Putamen (tissue), 1 donor: ENCODE measurements around the gene CAPN2.
"Not testable (repeated sequence)": the region's sequence is repeated elsewhere in the genome, so short reads cannot be mapped to it uniquely, and the experiment has no call there.

Source experiments
- DNase-seq: peaks from one replicate; pipeline ENCODE4 v3.0.0-alpha.2; 2016; ENCODE audit warnings: low spot score

CAPN2 gene

DNA sequence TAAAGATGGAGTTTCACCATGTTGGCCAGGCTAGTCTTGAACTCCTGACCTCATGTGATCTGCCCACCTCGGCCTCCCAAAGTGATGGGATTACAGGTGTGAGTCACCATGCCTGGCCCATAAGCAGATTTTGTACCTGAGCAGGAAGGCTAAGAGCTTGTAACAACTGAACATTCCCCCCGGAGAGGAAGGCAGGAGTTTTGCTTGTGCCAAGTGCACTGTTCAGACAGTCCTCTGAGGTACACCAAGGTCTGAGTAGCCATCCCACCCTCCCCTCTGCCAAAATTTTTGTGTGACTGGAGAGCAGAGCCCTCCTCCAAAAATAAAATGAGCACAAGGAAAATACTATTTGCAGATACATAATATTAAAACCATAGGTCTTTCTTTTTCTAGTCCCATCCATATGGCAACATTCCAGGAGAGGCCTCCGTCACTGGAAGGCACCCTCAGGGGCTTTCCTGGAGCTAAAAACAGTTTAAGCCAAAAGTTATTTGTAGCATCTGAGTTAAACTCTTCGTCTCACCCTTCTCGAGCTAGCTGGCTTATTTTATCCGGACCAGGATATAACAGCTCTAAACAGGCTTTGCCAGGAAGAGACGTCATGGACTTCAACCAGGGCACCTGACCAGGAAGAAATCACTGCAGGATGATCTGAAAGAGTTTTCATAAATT, 27.2 kb downstream of the CAPN2 start:
- DNase-seq: no peak

DNA sequence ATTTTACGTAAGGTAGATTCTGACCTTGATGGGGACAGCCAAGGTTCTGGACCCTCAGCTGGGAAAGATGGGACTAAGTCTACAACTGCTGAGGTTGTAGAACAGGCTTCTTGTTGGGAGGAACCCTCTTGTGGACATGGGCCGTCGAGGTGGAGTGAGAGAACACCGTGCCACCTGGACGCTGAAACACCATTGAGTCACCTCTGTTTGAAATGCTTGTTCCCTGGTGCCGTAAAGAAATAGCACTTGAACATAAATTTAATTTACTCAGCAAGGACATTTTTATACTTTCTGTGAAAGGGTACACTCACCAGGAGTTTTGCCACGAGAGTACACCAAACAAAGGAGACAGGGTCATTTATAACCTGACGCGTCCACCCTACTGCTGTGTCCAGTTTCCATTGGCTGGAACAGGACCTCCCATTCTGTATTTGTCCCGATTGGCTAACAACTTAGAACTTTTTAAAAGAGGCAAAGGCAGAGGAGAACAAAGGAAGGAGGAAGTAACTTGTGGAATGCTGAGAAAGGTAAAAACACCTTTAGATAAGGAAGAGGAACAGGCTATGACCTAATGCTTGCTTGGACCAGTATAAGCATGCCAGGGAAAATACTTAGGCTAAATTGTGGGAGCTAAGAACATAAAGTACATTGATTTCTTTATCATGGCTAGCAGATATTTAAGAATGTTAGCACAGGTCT, 27.8 kb downstream of the CAPN2 start:
- not testable (repeated sequence) for DNase-seq

DNA sequence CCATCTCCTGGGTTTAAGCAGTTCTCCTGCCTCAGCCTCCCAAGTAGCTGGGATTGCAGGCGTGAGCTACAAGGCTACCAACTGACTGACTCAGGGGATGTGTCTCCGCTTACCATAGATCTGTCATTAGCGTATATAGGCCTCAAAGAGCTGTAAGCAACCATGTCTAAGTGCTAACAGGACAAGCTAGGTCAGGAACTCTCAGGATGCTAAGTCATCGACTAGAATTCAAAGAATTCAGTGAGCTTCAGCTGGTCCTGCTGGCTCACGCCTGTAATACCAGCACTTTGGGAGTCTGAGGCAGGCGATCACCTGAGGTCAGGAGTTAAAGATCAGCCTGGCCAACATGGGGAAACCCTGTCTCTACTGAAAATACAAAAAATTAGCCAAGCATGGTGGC, 29.5 kb downstream of the CAPN2 start:
- DNase-seq: no peak

DNA sequence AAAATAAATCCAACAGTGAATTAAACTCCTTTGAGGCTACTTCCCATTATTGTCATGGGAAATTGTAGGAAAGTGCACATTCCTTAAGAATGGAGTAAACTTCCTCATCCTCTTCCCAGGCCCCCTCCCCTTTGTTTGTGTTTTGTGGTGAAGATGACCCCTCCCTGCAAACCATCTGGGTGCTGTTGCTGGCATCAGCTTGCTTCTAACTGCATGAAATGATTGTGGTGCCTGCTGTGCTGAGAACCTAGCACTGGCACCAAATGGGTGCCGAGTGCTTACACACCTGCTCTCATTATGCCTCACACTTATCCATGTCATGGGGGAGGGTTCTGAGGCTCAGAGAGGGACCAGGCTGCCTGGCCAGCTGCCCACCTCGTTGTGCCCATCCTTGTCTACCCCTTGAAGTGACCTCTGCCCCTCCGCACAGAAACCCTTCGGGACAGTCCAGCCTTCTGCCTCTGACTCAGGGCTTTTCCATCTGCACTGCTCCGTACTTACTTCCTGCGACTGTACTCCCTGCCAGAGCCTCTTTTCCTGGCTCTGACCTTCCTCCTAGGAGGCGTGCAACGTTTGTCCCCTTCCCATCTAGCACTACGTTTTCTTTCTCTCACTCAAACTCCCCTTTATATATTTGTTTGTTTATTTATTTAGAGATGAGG, 30.6 kb downstream of the CAPN2 start:
- no peak for DNase-seq

DNA sequence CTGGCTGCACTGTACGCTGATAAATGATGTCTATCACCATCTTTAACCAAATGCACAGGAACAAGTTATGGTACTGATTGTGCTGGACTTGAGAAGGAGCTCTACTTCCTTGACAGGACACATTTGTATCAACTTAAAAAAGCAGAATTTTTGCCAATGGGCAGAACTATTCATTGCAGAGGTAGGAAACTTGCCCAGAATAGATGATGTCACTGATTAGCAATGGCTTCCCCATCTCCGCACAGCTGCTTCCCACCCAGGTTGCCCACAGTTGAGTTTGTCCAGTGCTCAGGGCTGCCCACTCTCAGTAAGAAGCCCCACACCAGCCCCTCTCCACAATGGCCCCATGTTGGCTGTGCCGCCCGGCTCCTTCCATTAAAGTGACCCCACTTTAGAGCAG, 33.4 kb downstream of the CAPN2 start:
- no peak for DNase-seq

DNA sequence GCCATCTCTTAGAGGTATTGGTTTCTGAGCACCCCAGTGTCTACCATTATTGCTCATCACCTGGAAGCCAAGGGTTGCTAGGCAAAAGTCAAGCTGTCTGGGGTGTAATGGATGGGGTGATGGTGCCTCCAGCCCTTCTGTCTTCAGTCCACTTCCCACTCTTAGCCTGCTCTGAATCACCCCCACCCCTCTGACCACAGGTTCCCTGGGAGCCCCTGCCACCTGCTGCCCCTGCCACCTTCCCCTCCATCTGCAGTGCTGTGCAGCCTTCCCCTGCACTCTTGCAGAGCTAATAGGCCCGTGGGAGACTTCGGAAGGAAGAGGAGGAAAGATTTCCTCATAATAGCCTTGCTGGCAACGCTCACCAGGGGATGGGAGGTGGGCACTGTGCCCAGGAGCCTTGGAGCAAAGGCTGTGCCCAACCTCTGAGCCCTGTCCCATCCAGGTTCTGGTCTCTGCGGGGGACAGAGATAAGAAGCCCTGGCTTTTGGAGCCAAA, 35.5 kb downstream of the CAPN2 start:
- no peak for DNase-seq

DNA sequence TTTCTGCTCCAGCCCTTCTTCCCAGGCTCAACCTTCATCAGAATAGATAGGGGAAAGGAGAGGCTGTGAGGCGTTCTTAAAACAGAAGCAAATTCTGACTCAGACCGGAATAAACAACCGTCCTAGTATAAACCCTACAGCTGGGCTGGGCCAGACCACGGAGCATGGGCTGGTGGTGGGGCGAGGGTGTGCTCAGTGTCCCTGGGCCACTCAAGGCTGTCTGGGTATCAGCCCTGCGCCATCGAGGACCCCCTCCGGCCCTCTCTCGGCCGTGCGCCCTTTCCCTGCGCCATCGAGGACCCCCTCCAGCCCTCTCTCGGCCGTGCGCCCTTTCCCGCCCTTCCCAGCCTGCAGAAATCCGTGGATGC, 36.0 kb downstream of the CAPN2 start:
- no peak for DNase-seq

DNA sequence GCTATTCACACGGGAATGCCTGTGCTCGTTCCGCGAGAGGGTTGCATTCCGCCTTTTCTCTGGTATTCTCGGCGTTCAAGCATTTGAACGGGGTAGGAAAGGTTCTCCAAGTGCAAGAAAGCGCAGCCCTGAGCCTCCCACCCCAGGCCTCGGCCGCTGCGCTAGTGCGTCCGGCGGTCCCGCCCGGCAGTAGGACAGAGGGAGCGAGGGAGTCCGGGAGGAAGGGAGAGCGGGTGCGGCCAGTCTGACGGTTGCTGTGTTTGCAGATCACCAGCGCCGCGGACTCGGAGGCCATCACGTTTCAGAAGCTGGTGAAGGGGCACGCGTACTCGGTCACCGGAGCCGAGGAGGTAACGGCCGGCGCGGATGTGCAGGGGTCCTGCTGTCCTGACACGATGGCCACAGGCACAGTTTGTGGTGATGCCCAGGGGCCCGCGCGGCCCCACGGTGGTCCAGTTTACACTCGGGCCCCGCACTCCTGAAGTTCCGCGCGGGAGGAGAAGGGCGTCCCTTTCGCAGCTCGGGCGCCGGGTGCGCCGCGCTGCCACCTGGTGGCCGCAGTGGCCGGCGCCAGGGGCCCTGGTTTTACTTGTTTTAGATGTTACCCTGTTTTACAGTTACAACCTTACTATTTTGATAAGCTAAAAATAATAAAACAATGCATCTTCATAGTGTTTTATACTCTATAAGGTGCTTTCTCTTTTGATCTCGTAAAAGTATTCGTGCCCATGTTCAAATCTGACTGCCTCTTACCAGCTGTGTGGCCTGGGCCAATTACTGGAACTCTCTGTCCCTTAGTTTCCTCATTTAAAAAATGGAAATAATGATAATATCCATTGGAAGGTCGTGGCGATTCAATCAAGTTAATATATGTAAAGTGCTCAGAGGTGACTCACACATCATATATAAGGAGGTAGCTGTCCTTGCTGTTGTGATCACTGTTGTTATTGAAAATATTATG, 36.7 kb downstream of the CAPN2 start:
- DNase-seq: peak; percentile 50

DNA sequence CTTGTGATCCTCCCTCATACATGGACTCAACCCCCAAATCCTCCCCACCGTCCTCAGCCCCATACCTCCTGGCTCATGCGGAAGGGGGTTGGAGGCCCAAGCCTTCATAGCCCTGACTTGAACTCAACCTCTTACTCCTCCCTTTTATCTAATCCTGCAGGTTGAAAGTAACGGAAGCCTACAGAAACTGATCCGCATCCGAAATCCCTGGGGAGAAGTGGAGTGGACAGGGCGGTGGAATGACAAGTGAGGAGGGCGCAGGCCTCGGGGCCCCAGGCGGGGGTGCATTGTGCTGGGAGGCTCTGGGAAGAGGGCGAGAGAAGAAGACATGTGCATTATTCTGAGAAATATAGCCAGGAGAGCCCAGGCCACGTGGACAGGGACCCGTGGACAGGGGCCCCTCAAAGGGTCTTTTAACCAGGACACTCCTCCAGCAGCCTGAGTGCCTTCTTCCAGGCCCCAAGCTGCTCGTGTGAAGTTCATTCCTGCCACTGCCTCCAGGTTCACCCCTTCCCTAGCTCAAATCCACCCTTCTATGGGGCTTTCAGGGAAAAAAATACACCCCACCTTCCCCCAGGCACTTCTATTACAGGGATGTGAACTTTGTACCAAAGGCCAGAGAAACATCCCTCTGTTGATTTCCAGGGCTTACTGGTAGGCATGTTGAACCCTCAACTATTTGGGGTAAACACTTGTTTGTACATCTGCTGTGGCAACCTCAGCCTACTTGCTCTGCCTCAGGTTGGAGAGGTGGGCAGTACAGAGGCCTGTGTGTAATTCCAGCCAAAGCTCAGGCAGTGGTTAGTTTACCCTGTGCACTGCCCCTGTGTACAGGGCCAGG, 38.6 kb downstream of the CAPN2 start:
- no peak for DNase-seq

DNA sequence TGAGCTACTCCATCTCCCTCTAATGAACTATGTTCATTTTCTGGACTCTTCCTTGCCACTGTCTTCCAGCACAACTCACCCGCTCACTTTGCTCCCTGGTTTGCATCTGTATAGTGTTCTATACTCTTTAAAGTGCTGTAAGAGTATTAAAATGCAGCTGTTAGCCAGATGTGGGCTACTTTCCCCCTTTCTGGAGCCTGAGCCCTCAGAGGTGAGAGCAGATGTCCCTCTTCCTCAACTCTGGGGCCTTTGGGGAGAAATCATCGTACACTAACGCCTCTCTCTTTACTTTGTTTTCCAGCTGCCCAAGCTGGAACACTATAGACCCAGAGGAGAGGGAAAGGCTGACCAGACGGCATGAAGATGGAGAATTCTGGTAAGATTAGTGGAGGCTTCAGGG, 39.4 kb downstream of the CAPN2 start:
- no peak for DNase-seq

DNA sequence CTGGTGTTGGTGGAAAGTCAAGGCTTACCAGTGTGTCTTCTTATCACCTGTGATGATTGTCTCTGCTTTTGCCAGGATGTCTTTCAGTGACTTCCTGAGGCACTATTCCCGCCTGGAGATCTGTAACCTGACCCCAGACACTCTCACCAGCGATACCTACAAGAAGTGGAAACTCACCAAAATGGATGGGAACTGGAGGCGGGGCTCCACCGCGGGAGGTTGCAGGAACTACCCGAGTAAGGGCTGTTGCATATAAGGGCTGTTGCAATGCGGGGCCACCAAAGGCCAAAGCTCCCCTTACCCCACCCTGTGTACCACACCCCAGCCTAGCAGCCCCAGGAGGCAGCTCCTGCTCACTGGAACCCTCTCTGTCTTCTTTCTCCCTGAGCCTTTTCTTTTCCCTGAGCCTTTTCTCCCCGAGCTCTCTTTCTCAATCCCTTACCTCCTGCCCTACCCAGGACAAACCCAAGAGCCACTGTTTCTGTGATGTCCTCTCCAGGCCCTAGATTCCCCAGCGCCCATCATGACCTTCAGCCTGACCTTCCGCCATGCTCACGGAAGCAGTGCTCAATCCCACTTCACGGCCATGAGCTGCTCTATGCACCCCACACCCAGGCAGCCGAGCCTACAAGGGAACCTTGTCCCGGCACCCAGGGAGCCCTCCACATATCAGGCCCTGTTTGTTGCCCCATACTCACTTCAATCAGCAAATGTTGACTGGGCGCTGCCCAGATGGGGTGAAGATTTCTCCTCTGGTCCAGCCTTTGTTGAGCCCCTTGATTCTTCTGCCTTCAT, 40.6 kb downstream of the CAPN2 start:
- no peak for DNase-seq

DNA sequence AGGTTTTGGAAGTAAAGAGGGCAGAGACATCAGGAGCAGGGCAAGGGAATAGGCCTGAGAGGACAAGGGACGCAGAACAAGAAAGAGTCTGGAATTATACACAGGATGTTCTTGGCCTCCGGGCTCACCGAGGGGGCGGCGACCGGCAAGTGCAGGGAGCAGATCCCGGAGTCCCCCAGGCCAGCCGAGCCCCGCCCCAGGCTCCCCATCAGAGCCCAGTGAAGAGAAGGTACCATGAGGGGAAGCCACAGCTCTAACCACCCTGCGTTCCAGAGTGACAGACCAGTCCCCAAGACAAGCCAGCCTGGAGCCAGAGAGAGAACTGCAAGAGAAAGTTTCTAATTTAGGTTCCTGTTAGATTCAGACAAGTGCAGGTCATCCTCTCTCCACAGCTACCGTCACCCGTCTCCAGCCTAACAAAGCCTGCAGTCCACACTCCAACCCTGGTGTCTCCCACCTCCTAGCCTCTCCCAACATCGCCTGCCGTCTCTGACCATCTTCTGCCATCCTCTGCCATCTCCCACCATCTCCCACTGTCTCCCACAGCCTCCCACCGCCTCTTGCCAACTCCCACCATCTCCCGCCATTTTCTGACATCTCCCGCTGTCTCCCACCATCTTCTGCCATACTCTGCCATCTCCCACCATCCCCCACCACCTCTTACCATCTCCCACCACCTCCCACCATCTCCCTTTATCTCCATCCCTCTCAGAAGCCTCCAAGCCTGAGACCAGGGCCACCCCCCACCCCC, 42.5 kb downstream of the CAPN2 start:
- no peak for DNase-seq

DNA sequence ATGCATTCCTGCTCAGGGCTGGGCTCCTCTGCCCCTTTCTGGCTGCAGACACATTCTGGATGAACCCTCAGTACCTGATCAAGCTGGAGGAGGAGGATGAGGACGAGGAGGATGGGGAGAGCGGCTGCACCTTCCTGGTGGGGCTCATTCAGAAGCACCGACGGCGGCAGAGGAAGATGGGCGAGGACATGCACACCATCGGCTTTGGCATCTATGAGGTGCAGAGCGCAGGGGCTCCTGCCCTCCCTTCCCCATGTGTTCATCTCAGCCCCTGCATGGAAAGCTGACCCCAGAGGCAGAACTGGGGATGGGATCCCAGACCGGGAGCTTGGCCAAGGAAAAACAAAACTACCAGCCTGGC, 43.1 kb downstream of the CAPN2 start:
- DNase-seq: no peak

DNA sequence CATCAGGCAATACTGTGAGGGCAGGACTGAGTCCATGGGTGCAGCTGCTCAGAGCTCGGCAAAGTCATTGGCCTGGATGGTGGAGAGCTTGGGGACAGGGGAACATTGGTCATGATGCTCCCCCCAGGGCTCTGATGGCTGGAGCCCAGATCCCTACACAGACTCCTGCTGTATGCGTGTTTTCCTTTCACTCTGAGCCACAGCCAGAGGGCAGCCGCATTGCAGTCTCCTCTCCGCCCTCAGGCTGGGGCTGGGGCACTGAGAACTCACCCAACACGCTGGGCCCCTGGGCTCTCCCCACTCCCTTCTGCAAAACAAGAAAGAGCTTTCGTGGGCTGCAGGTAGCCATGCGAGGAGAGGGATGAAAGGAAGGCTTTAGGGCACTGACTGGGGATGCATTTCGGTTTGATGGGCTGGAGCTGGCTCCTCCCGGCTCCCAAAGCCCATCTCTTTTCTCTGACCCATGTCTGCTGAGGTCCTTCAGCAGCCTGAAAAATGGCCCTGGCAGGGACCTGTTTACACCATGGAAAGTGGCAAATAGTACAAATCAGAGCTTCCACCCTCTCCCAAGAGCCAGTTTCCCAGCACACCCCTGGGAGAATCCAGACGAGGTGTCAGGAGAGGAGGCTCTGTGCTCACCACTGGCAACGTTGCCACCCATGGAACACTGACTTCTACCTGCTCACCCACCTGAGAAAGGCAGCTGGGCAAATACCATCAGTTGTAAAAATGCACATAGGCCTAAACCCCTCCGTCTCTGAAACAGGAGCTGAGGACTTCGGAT, 43.8 kb downstream of the CAPN2 start:
- peak; percentile 83 for DNase-seq

DNA sequence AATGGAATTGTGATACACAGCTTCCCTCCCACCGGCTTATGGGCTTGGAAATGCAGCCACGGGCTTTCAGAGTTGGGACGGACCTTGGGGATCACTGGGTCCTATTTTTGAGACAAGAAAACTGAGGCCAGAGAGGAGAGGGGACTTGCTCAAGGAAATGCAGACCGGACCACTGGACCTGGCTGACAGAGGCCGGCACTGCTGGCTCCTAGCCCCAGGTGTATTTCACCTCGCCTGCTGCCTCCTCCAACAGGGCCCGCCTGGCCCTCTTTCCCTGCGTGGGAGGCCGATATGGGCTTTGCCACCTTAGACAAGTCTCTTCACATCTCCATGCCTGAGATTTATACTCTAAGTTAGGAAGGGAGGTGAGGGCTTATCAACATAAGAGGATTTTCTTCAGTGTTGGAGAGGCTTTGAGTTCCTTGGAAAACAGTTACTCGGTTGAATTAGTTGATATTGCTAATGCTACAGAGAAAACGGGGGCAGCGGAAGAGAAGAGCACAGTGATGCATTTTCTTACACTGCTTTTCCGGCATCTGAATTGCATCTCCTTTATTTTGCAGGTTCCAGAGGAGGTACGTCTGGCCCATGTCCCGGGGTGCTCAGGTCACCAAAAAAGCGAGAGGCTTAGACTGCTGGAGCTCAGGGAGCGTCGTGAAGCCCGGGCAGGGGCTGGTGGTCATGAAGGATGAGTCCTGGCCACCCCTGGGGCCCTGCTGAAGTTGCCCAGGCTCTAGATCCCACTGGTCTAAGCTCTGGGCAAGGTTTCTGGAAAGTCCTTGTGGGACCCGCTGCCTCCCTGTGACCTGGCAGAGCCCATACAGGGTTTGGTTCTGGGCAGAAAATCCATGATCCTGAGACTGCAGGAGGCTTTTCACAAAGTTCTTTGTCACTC, 44.7 kb downstream of the CAPN2 start:
- no peak for DNase-seq

DNA sequence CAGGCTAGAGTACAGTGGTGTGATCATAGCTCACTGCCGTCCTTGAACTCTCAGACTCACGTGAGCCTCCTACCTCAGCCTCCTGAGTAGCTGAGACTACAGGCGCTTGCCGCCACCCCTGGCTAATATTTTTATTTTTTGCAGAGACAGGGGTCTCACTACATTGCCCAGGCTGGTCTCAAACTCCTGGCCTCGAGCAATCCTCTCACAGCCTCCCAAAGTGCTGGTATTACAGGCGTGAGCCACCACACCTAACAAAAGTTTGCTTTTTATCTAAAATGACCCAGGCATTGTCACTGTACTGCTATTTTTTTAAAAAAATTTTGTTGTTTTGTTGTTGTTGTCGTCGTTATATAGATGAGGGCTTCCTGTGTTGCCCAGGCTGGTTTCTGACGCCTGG, 46.4 kb downstream of the CAPN2 start:
- no peak for DNase-seq

DNA sequence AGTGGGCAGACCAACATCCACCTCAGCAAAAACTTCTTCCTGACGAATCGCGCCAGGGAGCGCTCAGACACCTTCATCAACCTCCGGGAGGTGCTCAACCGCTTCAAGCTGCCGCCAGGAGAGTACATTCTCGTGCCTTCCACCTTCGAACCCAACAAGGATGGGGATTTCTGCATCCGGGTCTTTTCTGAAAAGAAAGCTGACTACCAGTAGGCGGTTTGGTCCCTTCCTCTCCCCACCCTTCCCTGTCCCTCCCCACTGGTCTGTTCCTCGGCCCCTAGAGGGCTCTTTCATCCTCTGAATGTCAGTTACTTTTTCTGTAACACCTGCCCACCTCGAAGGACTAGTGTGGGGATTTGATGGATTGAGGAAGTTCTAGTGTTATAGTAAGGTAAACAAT, 46.9 kb downstream of the CAPN2 start:
- DNase-seq: no peak

DNA sequence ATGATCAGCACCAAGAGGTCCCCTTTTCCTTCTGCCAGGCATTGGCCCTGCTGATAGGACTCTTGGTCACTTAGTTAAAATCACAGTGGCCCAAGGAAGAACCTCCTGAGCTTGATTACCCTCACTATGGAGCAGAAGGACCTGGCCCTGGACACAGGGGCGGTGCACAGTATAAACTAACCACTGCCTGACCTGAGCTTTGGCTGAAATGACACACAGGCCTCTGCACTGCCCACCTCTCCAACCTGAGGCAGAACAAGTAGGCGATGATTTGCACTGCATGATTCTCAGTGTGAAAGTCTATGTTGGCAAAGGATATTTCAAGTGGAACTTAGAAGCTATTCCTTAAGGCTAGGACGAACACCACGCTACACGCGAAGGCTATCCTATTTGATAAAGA, 48.5 kb downstream of the CAPN2 start:
- DNase-seq: no peak
